ENCODE measurements around the gene CROCC2.

The CROCC2 gene

GRCh38 chr2:240998995-240999791, 93.1 kb downstream of the CROCC2 start:
- DNase-seq (ENCODE audit: low read depth), result no peak
- TF ChIP-seq, protein P1, sequence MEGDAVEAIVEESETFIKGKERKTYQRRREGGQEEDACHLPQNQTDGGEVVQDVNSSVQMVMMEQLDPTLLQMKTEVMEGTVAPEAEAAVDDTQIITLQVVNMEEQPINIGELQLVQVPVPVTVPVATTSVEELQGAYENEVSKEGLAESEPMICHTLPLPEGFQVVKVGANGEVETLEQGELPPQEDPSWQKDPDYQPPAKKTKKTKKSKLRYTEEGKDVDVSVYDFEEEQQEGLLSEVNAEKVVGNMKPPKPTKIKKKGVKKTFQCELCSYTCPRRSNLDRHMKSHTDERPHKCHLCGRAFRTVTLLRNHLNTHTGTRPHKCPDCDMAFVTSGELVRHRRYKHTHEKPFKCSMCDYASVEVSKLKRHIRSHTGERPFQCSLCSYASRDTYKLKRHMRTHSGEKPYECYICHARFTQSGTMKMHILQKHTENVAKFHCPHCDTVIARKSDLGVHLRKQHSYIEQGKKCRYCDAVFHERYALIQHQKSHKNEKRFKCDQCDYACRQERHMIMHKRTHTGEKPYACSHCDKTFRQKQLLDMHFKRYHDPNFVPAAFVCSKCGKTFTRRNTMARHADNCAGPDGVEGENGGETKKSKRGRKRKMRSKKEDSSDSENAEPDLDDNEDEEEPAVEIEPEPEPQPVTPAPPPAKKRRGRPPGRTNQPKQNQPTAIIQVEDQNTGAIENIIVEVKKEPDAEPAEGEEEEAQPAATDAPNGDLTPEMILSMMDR (IDR thresholded peaks at IDR 0.05; ENCODE audit: control insufficient read depth, extremely low read depth, insufficient read depth), result no peak
- peak overlapping the region; percentile 54 for H3K4me3 ChIP-seq (ENCODE audit: low read depth, low read length)

DNA sequence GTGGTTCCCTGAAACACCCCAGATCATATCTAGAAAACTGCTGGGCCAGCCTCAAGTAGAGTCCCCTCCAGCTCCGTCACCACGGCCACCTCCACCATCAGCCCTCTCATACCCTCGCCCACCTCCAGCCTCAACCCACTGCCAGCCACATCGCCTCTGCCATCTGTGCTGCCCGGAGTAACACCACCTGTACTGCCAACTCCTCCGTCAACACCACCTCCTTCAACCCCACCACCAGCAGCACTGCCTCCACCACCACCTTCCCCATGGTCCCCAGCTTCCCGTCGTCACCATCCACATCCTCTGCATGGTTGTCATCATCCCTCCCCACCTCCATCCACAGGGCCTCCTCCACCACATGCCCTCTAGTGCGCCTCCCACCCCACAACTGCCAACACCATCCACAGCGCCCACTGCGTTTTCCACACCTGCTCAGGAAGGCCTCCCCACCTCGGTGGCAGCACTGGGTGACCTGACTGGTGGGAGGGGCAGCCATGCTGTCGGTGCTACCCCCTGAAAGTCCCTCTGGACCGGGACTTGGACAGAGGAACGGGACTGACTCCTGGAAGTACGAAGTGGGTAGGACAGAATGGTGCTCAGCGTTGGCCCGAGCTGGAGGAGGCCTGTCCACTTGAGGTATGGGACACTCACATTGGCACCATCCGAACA, 93.9 kb downstream of the CROCC2 start:
- TF ChIP-seq, protein P1 (IDR thresholded peaks at IDR 0.05; ENCODE audit: control insufficient read depth, extremely low read depth, insufficient read depth), result no peak
- no peak for DNase-seq (ENCODE audit: low read depth)
- H3K4me3 ChIP-seq (ENCODE audit: low read depth, low read length), result peak overlapping the region; percentile 54

GRCh38 chr2:241000831-241001321, 94.7 kb downstream of the CROCC2 start:
- DNase-seq (ENCODE audit: low read depth), result no peak
- TF ChIP-seq, protein P1 (IDR thresholded peaks at IDR 0.05; ENCODE audit: control insufficient read depth, extremely low read depth, insufficient read depth), result no peak
- no peak overlapping the region for H3K4me3 ChIP-seq (ENCODE audit: low read depth, low read length)

DNA sequence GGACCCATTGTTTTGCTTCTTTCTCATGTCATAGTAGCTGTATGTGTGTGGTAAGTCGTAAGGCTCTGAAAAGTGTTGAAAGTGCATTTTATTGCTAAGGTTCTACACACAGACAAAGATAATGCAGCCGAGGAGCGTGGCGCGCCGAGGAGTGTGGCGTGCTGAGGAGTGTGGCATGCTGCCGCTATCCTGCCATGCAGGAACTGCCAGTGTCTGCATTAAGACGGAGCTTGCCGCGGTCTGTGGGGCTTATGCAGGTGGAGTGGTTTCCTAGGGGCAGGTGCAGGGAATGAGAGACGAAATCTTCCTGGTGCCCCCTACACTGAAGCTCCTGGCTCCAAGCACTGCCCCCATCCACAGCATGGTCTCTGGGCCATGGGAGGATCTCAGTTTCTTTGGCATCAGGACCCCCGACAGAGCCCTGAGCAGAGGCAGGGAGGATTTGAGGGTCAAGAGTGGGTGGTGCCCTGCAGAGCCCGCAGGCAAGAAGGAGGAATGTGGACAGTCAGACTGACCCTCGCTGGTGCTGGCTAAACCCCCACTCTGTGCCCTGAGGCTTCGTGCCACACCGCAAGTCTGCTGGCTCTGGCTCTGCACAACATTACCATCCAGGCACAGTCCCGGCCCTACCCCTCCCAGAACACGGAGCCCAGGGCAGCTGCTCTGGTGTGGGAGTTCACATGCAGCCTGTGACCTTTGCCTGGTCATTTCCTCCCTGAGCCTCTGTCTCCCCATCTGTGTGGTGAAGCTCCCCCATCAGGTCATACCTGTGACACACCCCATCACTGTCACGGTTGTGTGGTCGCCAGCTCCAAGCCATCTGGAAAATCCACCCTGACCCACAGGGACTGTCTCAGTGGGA, 95.5 kb downstream of the CROCC2 start:
- DNase-seq (ENCODE audit: low read depth), result no peak
- no peak overlapping the region for H3K4me3 ChIP-seq (ENCODE audit: low read depth, low read length)
- TF ChIP-seq, protein P1 (IDR thresholded peaks at IDR 0.05; ENCODE audit: control insufficient read depth, extremely low read depth, insufficient read depth), result no peak

DNA sequence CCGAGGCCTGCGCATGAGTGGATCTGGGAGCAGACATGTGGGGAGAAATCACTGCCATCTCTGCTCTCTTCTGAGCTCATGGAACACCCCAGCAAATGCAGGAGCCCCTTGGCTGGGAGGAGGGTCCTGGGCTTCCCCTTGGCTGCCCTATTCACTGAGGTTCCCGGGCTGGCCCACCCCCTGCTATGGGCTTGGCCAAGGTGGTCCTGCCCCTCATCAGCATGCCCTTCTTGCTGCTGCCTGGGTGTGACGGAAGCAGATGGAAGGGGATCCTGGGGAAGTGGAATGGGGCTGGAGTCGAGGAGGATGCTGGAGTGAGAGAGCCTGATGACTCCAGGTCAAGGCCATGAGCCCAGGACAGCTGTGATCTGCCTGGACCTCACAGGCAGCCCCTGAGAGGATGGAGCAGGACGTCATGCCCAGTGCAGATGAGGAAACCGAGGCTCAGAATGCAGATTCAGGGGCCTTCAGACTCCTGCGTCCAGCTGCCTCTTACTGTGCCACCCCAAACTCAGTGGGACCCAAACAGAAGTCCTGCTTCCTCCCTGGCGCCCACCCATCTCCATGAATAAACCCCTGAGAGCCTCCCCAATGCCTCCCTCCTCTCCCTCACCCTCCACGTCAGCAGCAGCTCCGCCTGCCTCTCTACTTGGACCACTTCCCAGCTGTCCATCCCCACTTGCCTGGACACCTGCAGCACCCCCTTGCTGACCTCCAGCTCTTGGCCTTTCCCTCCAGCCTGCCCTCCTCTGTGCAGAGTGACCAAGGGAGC, 96.3 kb downstream of the CROCC2 start:
- TF ChIP-seq, protein P1 (IDR thresholded peaks at IDR 0.05; ENCODE audit: control insufficient read depth, extremely low read depth, insufficient read depth), result no peak
- no peak for DNase-seq (ENCODE audit: low read depth)
- H3K4me3 ChIP-seq (ENCODE audit: low read depth, low read length), result no peak overlapping the region

- TF ChIP-seq, protein P1 (IDR thresholded peaks at IDR 0.05; ENCODE audit: control insufficient read depth, extremely low read depth, insufficient read depth), result no peak
- no peak overlapping the region for H3K4me3 ChIP-seq (ENCODE audit: low read depth, low read length)
- DNase-seq (ENCODE audit: low read depth), result no peak
Observed at GRCh38 chr2:241003047-241003360, 96.9 kb downstream of the CROCC2 start.

Data from LNCaP clone FGC (cell line).